CD14-positive monocyte (primary cell): ENCODE results near the gene CYB561D2. TPM values are rescaled to one million over a fixed set of nuclear protein-coding genes. Genes with fewer than 3 reads are reported as not detected.

Experiments used
- DNase-seq, 3 donors: peaks; one replicate each; pipeline ENCODE4 v3.0.0-alpha.2; 2011 to 2022
- H2AFZ ChIP-seq: 2 replicates; pipeline ENCODE4 v1.6.0; 2012; ENCODE audit warnings: mild to moderate bottlenecking, low read depth, low read length, inconsistent platforms; ENCODE audit not compliant: insufficient read depth, poor library complexity, severe bottlenecking
- H3K27ac ChIP-seq, 2 donors: 1 replicate in 1 of 2; 2 replicates in 1 of 2; pipeline ENCODE4 v1.5.1; 2012 to 2013; ENCODE audit warnings: low read length in 2 of 2, control low read depth in 1 of 2, inconsistent platforms in 1 of 2, low read depth in 1 of 2, mild to moderate bottlenecking in 1 of 2
- H3K27me3 ChIP-seq, 2 donors: one replicate each; pipeline versions ENCODE4 v1.6.0 to v1.6.1; 2011 to 2013; ENCODE audit warnings: low read length in 2 of 2; ENCODE audit not compliant: control insufficient read depth in 2 of 2, insufficient read depth in 2 of 2
- H3K36me3 ChIP-seq, 2 donors: replicated peaks in 1 of 2; 1 replicate in 1 of 2; 2 replicates in 1 of 2; pipeline versions ENCODE4 v1.5.1 to v1.6.1; 2012 to 2013; ENCODE audit warnings: low read length in 2 of 2, control low read depth in 1 of 2, inconsistent platforms in 1 of 2, mild to moderate bottlenecking in 1 of 2; ENCODE audit not compliant: insufficient read depth in 2 of 2, control insufficient read depth in 1 of 2
- H3K4me1 ChIP-seq, 2 donors: 1 replicate in 1 of 2; 2 replicates in 1 of 2; pipeline versions ENCODE4 v1.5.1 to v1.6.1; 2012 to 2013; ENCODE audit warnings: low read length in 2 of 2, control low read depth in 1 of 2, inconsistent platforms in 1 of 2, mild to moderate bottlenecking in 1 of 2, moderate library complexity in 1 of 2; ENCODE audit not compliant: insufficient read depth in 2 of 2, control insufficient read depth in 1 of 2
- H3K4me2 ChIP-seq: replicated peaks from 2 replicates; pipeline ENCODE3; 2012; ENCODE audit warnings: low read length, moderate library complexity, mild to moderate bottlenecking; ENCODE audit not compliant: poor library complexity, severe bottlenecking; ENCODE audit errors: extremely low read depth
- H3K4me3 ChIP-seq, 3 experiments: fragments of 200-600 bp in 1 of 3; sonication (generic) in 1 of 3; replicated peaks in 1 of 3; 1 replicate in 2 of 3; 2 replicates in 1 of 3; pipeline ENCODE4 v1.5.1; 2011 to 2013; ENCODE audit warnings: low read length in 3 of 3, mild to moderate bottlenecking in 3 of 3, control low read depth in 2 of 3, low read depth in 2 of 3, inconsistent platforms in 1 of 3, moderate library complexity in 1 of 3
- H3K79me2 ChIP-seq: 2 replicates; pipeline ENCODE4 v1.6.0; 2012; ENCODE audit warnings: mild to moderate bottlenecking, control low read depth, inconsistent platforms, low read length, moderate library complexity; ENCODE audit not compliant: insufficient read depth
- H3K9ac ChIP-seq: 2 replicates; pipeline ENCODE4 v1.6.0; 2017; ENCODE audit warnings: low read length, mild to moderate bottlenecking; ENCODE audit not compliant: insufficient read depth, poor library complexity, severe bottlenecking
- H3K9me3 ChIP-seq, 2 donors: replicated peaks in 1 of 2; 1 replicate in 1 of 2; 2 replicates in 1 of 2; pipeline versions ENCODE4 v1.5.1 to v1.6.1; 2012 to 2013; ENCODE audit warnings: low read length in 2 of 2, control low read depth in 1 of 2; ENCODE audit not compliant: control insufficient read depth in 1 of 2, insufficient read depth in 1 of 2
- H4K20me1 ChIP-seq: 2 replicates; pipeline ENCODE4 v1.6.0; 2012; ENCODE audit warnings: mild to moderate bottlenecking, low read length, control low read depth, moderate library complexity; ENCODE audit not compliant: insufficient read depth
- H3K27ac Mint-ChIP-seq, 7 donors: one replicate each; pipeline ENCODE4 v1.8.0; 2020; ENCODE audit warnings: mild to moderate bottlenecking in 7 of 7, mixed read lengths in 7 of 7, moderate library complexity in 6 of 7, inconsistent platforms in 2 of 7
- H3K27me3 Mint-ChIP-seq, 3 donors: one replicate each; pipeline ENCODE4 v1.8.0; 2021 to 2022; ENCODE audit warnings: low read depth in 3 of 3, mild to moderate bottlenecking in 3 of 3, mixed read lengths in 3 of 3, moderate library complexity in 3 of 3, inconsistent platforms in 1 of 3
- H3K36me3 Mint-ChIP-seq, 2 donors: one replicate each; pipeline ENCODE4 v1.8.0; 2020; ENCODE audit warnings: mixed read lengths in 2 of 2, inconsistent platforms in 1 of 2, mild to moderate bottlenecking in 1 of 2
- H3K4me1 Mint-ChIP-seq: one replicate; pipeline ENCODE4 v1.8.0; 2020; ENCODE audit warnings: mild to moderate bottlenecking, mixed read lengths
- H3K4me3 Mint-ChIP-seq, 2 donors: one replicate each; pipeline ENCODE4 v1.8.0; 2020; ENCODE audit warnings: mild to moderate bottlenecking in 2 of 2, mixed read lengths in 2 of 2, moderate library complexity in 1 of 2
- H3K9me3 Mint-ChIP-seq, 7 donors: one replicate each; pipeline ENCODE4 v1.8.0; 2020 to 2022; ENCODE audit warnings: mixed read lengths in 7 of 7, mild to moderate bottlenecking in 6 of 7, moderate library complexity in 6 of 7, inconsistent platforms in 2 of 7
- WGBS: methylation state at CpG from one replicate; pipeline ENCODE4 v1.1.5; 2013; ENCODE audit warnings: missing lambda C conversion rate; ENCODE audit not compliant: insufficient coverage; 5-methylcytosine and 5-hydroxymethylcytosine counted together
- intact Hi-C, 2 donors: fragments of 100-400 bp; cut with micrococcal nuclease; formaldehyde crosslinking; loops; one replicate each; pipeline versions ENCODE4 v1.15.0 to v1.15.1; 2023
- polyA plus RNA-seq, 3 donors: library from polyadenylated mRNA; depleted of rRNA in 1 of 3; unstranded in 2 of 3; stranded (reverse) in 1 of 3; fragments of 300-500 nt in 2 of 3; fragments of >200 nt in 1 of 3; fragmentation: Illumina TruSeq in 2 of 3; gene quantifications; 1 replicate in 2 of 3; 2 replicates in 1 of 3; pipeline ENCODE4 v1.2.3, GENCODE V29; 2012 to 2021
- TF ChIP-seq, protein P1 (sequence below): fragments of 200-600 bp; IDR thresholded peaks from one replicate; pipeline ENCODE4 v1.8.0; 2022; ENCODE audit warnings: antibody characterized with exemption, mild to moderate bottlenecking

The CYB561D2 gene
- polyA plus RNA-seq, 3 donors = 78.9 to 94.0 (median 82.5) TPM

GRCh38 chr3:50316657-50317242 is 33.9 kb upstream of the CYB561D2 start:
- intact Hi-C loops = no loop called here
- Histone ChIP-seq H2AFZ (no peak overlapping the region), H3K27ac (no peak overlapping the region), H3K79me2 (peaks cover 21% of the 10 kb centered on the region), H3K9me3 (no peaks in the 10 kb centered on the region), H3K27me3 (no peaks in the 10 kb centered on the region), H3K36me3 (peaks cover 0 to 29% of the 10 kb centered on the region in 2 donors), H3K4me2 (no peak overlapping the region), H3K9ac (no peak overlapping the region), H3K4me3 (no peak overlapping the region), H4K20me1 (no peaks in the 10 kb centered on the region), H3K4me1 (peaks cover 38 to 48% of the 10 kb centered on the region in 2 donors)
- H3K4me1 Mint-ChIP-seq = peaks cover 47% of the 10 kb centered on the region
- no peak for DNase-seq
- TF ChIP-seq, protein P1, sequence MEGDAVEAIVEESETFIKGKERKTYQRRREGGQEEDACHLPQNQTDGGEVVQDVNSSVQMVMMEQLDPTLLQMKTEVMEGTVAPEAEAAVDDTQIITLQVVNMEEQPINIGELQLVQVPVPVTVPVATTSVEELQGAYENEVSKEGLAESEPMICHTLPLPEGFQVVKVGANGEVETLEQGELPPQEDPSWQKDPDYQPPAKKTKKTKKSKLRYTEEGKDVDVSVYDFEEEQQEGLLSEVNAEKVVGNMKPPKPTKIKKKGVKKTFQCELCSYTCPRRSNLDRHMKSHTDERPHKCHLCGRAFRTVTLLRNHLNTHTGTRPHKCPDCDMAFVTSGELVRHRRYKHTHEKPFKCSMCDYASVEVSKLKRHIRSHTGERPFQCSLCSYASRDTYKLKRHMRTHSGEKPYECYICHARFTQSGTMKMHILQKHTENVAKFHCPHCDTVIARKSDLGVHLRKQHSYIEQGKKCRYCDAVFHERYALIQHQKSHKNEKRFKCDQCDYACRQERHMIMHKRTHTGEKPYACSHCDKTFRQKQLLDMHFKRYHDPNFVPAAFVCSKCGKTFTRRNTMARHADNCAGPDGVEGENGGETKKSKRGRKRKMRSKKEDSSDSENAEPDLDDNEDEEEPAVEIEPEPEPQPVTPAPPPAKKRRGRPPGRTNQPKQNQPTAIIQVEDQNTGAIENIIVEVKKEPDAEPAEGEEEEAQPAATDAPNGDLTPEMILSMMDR = no peak
- H3K27ac Mint-ChIP-seq = peak overlapping the region in 3 of 7 donors; percentile 35 to 75 (median 50)
- H3K9me3 Mint-ChIP-seq = no peaks in the 10 kb centered on the region
- H3K36me3 Mint-ChIP-seq = peaks cover 22 to 35% of the 10 kb centered on the region in 2 donors
- peaks cover 0 to 8% (median 2%) of the 10 kb centered on the region in 3 donors for H3K27me3 Mint-ChIP-seq
- no peak overlapping the region for H3K4me3 Mint-ChIP-seq
- WGBS = 68% methylated on average over 4 of the region's 9 CpGs

GRCh38 chr3:50317300-50317699 is 33.4 kb upstream of the CYB561D2 start:
- no peaks in the 10 kb centered on the region for H3K9me3 Mint-ChIP-seq
- H3K79me2 ChIP-seq = peaks cover 21% of the 10 kb centered on the region
- TF ChIP-seq, protein P1 = no peak
- DNase-seq = no peak
- no peak overlapping the region for H3K4me3 Mint-ChIP-seq
- peaks cover 51% of the 10 kb centered on the region for H3K4me1 Mint-ChIP-seq
- H3K36me3 ChIP-seq = peaks cover 0 to 29% of the 10 kb centered on the region in 2 donors
- peaks cover 44 to 53% of the 10 kb centered on the region in 2 donors for H3K4me1 ChIP-seq
- H3K9me3 ChIP-seq = no peaks in the 10 kb centered on the region
- H3K27me3 ChIP-seq = no peaks in the 10 kb centered on the region
- H3K9ac ChIP-seq = no peak overlapping the region
- no peak overlapping the region for H3K4me2 ChIP-seq
- H3K27me3 Mint-ChIP-seq = peaks cover 0 to 8% (median 2%) of the 10 kb centered on the region in 3 donors
- H3K27ac ChIP-seq = peak overlapping the region in 1 of 2 donors; percentile 22
- H3K4me3 ChIP-seq = no peak overlapping the region
- no peaks in the 10 kb centered on the region for H4K20me1 ChIP-seq
- no peak overlapping the region for H2AFZ ChIP-seq
- peaks cover 22 to 35% of the 10 kb centered on the region in 2 donors for H3K36me3 Mint-ChIP-seq
- 50% methylated on average over 1 of the region's 6 CpGs for WGBS
- peak overlapping the region in 2 of 7 donors; percentile 32 to 35 for H3K27ac Mint-ChIP-seq
- intact Hi-C loops = no loop called here
